ENCODE data around the gene STUM.

Gene STUM

DNA sequence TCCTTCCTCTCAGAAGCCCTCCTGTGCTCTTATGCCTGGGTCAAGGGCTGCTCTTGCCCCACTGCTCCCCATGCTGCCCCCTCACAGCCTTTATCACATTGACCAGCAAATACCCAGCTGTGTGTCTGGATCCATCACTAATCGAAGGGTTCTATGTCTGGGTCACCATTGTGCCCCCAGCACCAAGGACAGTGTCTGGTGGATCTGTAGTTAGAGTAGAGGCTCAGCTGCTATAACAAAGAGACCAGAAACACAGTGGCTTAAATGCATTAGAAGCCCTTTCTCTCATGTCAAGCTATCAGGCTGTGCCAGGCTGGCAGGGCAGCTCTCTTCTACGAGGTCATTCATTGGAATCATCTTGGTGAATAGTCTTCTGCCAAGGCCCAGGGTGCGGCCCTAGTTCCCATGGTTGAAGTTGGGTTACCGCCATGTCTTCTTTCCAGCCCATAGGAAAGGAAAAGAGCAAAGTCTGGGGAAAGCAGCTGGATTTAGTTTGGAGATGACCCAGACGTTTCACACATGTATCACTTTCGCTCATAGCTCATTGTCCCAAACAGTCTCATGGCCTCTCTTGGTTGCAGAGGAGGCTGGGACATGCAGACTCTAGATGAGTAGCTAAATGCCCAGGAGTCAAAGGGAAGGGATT is 32.2 kb downstream of the STUM start:
- TF ChIP-seq, protein P1, sequence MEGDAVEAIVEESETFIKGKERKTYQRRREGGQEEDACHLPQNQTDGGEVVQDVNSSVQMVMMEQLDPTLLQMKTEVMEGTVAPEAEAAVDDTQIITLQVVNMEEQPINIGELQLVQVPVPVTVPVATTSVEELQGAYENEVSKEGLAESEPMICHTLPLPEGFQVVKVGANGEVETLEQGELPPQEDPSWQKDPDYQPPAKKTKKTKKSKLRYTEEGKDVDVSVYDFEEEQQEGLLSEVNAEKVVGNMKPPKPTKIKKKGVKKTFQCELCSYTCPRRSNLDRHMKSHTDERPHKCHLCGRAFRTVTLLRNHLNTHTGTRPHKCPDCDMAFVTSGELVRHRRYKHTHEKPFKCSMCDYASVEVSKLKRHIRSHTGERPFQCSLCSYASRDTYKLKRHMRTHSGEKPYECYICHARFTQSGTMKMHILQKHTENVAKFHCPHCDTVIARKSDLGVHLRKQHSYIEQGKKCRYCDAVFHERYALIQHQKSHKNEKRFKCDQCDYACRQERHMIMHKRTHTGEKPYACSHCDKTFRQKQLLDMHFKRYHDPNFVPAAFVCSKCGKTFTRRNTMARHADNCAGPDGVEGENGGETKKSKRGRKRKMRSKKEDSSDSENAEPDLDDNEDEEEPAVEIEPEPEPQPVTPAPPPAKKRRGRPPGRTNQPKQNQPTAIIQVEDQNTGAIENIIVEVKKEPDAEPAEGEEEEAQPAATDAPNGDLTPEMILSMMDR (IDR thresholded peaks at IDR 0.05; ENCODE audit: insufficient read depth, missing control alignments) = no peak
- no peak for DNase-seq (ENCODE audit: insufficient read length, low spot score)
- no peak for FAIRE-seq

DNA sequence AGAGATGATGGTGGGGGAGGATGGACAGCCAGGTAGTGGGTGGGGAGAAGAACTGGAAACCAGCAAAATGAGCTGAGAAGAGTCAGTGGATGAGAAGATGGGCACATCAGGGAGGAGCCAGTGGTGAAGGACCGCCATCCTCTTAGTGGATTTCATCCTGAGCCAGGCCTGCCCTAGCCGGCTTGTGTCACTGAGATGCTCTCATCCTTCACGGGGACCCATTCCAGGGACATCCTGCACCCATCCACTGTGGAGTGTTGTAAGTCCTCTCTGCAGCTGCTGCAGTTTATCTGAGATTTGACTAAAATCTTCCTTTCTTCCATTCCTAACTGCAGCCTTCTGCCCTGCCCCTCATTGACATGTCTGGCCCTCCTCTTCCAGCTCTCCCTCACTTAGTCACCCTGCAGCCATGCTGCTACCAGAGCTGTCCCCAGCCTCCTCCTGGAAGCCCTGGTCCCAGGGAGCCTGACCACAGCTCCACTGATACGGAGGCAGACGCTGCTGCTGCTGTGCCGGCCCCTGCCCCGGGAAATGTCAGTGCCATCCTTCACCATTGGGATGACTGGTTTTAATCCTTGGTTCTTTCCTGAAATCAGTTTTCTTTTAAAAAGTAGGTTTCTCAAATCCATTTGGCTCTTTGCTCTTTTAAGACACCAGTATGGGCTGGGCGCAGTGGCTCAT is 33.2 kb downstream of the STUM start:
- TF ChIP-seq, protein P1 (IDR thresholded peaks at IDR 0.05; ENCODE audit: insufficient read depth, missing control alignments) = no peak
- DNase-seq (ENCODE audit: insufficient read length, low spot score) = no peak
- no peak for FAIRE-seq

DNA sequence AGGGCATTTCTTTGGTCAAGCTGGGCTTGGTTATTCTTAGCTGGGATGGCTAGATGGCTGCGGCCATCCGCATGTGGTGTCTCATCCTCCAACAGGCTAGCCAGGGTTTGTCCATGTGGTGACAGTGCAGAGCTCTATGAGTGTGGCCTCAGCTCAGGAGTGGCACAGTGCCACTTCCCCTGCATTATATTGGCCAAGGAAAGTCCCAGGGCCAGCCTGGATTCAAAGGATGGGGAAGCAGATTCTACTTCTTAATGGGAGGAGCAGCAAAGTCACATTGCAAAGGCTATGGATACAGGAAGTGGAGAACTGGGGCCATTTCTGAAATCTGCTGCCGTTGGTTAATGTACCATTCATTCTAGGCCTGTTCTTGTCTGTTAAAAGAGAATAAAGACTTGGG is 34.4 kb downstream of the STUM start:
- TF ChIP-seq, protein P1 (IDR thresholded peaks at IDR 0.05; ENCODE audit: insufficient read depth, missing control alignments) = no peak
- no peak for DNase-seq (ENCODE audit: insufficient read length, low spot score)

DNA sequence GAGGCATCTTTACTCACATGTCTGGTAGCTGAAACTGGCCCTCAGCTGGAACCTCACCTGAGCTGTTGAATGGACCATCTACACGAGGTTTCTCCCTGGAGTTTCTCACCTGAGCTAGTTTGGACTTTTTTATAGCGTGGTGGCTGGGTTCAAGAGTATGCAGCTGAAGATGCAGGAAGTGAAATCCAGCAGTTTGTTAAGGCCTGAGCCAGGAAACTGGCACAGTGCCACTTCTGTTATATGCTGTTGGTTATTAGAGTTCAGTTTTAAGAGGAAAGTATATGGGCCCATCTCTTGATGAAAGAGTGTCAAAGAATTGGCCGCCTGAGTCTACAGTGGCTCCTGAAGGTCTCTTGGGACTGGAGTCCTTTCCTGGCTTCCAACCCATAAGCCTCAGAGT is 35.6 kb downstream of the STUM start:
- FAIRE-seq (no peak), DNase-seq (ENCODE audit: insufficient read length, low spot score) (no peak)
- TF ChIP-seq, protein P1 (IDR thresholded peaks at IDR 0.05; ENCODE audit: insufficient read depth, missing control alignments) = no peak

More for the DNA sequence above, 34.4 kb downstream of the STUM start:
- FAIRE-seq = no peak

DNA sequence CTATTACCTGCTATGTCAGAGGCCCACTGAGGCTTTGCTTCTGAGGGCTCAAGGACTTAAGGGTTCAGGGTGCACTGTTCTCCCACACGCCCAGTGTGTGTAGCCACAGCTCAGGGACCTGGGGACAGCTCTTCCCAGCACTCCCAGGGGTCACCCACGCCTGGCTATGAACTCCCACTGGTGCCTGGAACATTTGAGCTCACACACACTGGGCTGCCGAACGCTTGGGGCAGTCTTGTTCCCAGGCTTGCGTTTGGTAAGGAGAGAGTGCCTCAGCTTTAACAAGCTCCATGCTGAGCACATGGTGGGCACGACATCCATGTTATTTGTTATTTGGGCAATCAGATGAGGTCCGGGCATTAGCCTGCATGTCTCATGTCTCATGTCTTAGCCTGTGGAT is 37.6 kb downstream of the STUM start:
- DNase-seq (ENCODE audit: insufficient read length, low spot score) (no peak), FAIRE-seq (no peak)
- TF ChIP-seq, protein P1 (IDR thresholded peaks at IDR 0.05; ENCODE audit: insufficient read depth, missing control alignments) = no peak

DNA sequence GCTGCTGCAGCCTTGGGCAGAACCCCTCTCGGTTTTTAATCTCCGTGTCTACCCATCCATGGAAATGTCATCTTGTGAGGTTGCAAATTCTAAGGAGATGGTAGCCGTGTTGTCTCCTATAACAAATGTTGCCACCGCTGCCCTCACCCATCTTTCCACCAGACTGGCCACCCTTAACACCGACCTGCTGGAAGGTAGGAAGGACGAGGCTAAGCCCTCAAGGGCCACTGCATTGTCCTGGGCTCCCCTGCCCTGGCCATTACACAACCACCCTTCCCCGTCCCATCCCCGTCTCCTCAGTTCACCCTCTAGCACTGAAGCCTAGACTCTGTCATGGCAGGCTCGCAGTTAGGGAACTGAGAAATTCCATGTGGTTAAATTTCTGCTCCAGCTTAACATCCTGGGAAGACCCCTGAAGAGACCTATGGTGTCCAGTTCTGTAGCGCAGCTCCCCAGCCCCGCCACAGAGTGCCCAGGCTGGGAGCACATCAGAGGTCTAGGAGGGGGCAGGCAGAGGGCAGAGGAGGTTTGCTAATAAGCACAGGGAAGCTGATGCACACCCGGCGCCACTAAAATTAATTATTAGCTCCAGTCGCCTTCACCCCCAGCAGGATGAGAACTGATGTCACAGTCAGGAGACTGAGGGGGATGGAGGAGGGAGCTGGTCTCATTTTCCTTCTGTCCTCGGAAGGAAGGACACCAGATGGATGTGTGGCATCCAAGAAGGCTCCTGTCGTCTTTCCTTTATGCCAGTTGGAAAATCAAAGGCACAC is 38.3 kb downstream of the STUM start:
- TF ChIP-seq, protein P1 (IDR thresholded peaks at IDR 0.05; ENCODE audit: insufficient read depth, missing control alignments) = no peak
- DNase-seq (ENCODE audit: insufficient read length, low spot score) = no peak
- FAIRE-seq = no peak
